Chondrocyte (in vitro differentiated cells): ENCODE results near the gene RNF167. TPM values are rescaled to one million over a fixed set of nuclear protein-coding genes. Genes with fewer than 3 reads are reported as not detected.
A peak's percentile ranks its signal among the peaks of the same experiment; 100 is the strongest.
"Not testable (repeated sequence)": the region's sequence is repeated elsewhere in the genome, so short reads cannot be mapped to it uniquely, and the experiment has no call there.

Experiments
- DNase-seq: peaks from one replicate; pipeline ENCODE4 v3.0.0; 2021; ENCODE audit warnings: mixed read lengths, low spot score
- H3K27ac Mint-ChIP-seq: one replicate; pipeline ENCODE4 v1.8.0; 2021; ENCODE audit warnings: mild to moderate bottlenecking, moderate library complexity, mixed read lengths; ENCODE audit not compliant: unreplicated experiment
- H3K27me3 Mint-ChIP-seq: 2 replicates; pipeline ENCODE4 v1.8.0; 2021; ENCODE audit warnings: low read depth, mixed read lengths
- H3K36me3 Mint-ChIP-seq: 2 replicates; pipeline ENCODE4 v1.8.0; 2021; ENCODE audit warnings: low read depth, mixed read lengths
- H3K4me1 Mint-ChIP-seq: 2 replicates; pipeline ENCODE4 v1.8.0; 2021; ENCODE audit warnings: low read depth, mild to moderate bottlenecking, mixed read lengths
- H3K4me3 Mint-ChIP-seq: one replicate; pipeline ENCODE4 v1.8.0; 2021; ENCODE audit warnings: mild to moderate bottlenecking, moderate library complexity, mixed read lengths; ENCODE audit not compliant: unreplicated experiment
- H3K9me3 Mint-ChIP-seq: 2 replicates; pipeline ENCODE4 v1.8.0; 2021; ENCODE audit warnings: low read depth, mixed read lengths
- CTCF ChIP-seq: fragments of 200-600 bp; sonication (generic); IDR thresholded peaks from 2 replicates; pipeline ENCODE4 v1.5.0; 2021; ENCODE audit warnings: antibody characterized with exemption, mild to moderate bottlenecking, moderate library complexity
- total RNA-seq: library from RNA; stranded (reverse); gene quantifications from 3 replicates; pipeline ENCODE4 v1.2.1, GENCODE V29; 2021

The RNF167 gene
- total RNA-seq, 1 donor from 2014 or later = 74.5 TPM

GRCh38 chr17:4901108-4901647 is 38.9 kb upstream of the RNF167 start:
- H3K27me3 Mint-ChIP-seq = no peaks in the 10 kb centered on the region
- H3K4me1 Mint-ChIP-seq = peaks cover 4% of the 10 kb centered on the region
- DNase-seq = peak; percentile 51
- H3K4me3 Mint-ChIP-seq = no peak overlapping the region
- H3K27ac Mint-ChIP-seq = no peak overlapping the region
- TF ChIP-seq CTCF = no peak
- H3K36me3 Mint-ChIP-seq = peaks cover 10% of the 10 kb centered on the region
- H3K9me3 Mint-ChIP-seq = no peaks in the 10 kb centered on the region

GRCh38 chr17:4901648-4902344 is 38.3 kb upstream of the RNF167 start:
- no peak overlapping the region for H3K4me3 Mint-ChIP-seq
- peak; percentile 72 for DNase-seq
- H3K27me3 Mint-ChIP-seq = no peaks in the 10 kb centered on the region

GRCh38 chr17:4902540-4902939 is 37.5 kb upstream of the RNF167 start:
- H3K4me3 Mint-ChIP-seq = no peak overlapping the region
- peaks cover 4% of the 10 kb centered on the region for H3K4me1 Mint-ChIP-seq
- peaks cover 6% of the 10 kb centered on the region for H3K36me3 Mint-ChIP-seq
- H3K27me3 Mint-ChIP-seq = no peaks in the 10 kb centered on the region
- no peak overlapping the region for H3K27ac Mint-ChIP-seq
- H3K9me3 Mint-ChIP-seq = no peaks in the 10 kb centered on the region
- DNase-seq = peak; percentile 59
- TF ChIP-seq CTCF = no peak

More at GRCh38 chr17:4901648-4902344, 38.3 kb upstream of the RNF167 start:
- no peak for TF ChIP-seq CTCF
- H3K36me3 Mint-ChIP-seq = peaks cover 10% of the 10 kb centered on the region
- H3K9me3 Mint-ChIP-seq = no peaks in the 10 kb centered on the region
- peaks cover 4% of the 10 kb centered on the region for H3K4me1 Mint-ChIP-seq
- peak overlapping the region; percentile 57 for H3K27ac Mint-ChIP-seq

- Mint-ChIP-seq H3K27ac (peak within 1 kb of the TSS; percentile 57), H3K4me1 (peaks cover 4% of the 10 kb centered on the region), H3K27me3 (no peaks in the 10 kb centered on the region), H3K9me3 (no peaks in the 10 kb centered on the region), H3K36me3 (peaks cover 6% of the 10 kb centered on the region), H3K4me3 (no peak within 1 kb of the TSS)
- peak; percentile 62 for DNase-seq
- TF ChIP-seq CTCF = peak; percentile 84
Measured at GRCh38 chr17:4903051-4903818, 36.8 kb upstream of the RNF167 start, which contains the start of gene CHRNE. Gene CHRNE (minus strand): TSS chr17:4903098. CDS start chr17:4903063, 35 bp downstream.

- not testable (repeated sequence) for H3K36me3 Mint-ChIP-seq, H3K27me3 Mint-ChIP-seq, H3K4me3 Mint-ChIP-seq, DNase-seq, H3K4me1 Mint-ChIP-seq, H3K27ac Mint-ChIP-seq, H3K9me3 Mint-ChIP-seq
Measured at GRCh38 chr17:4906642-4907041, 33.4 kb upstream of the RNF167 start.
